Body of pancreas (tissue), 4 donors: ENCODE results near the gene HIP1R. TPM values are rescaled to one million over a fixed set of nuclear protein-coding genes. Genes with fewer than 3 reads are reported as not detected.
A peak's percentile ranks its signal among the peaks of the same experiment; 100 is the strongest.

Experiments used
- ATAC-seq: fragments of 150-250 bp; one replicate; pipeline ENCODE4 v1.9.1; 2016
- DNase-seq, 4 donors: peaks; one replicate each; pipeline ENCODE4 v3.0.0-alpha.2; 2019
- H3K27ac ChIP-seq, 4 donors: fragments of 200-600 bp; sonication (generic); 1 replicate in 3 of 4; 2 replicates in 1 of 4; pipeline versions ENCODE4 v1.5.1 to v1.6.1; 2016 to 2019; ENCODE audit warnings: mild to moderate bottlenecking in 1 of 4, mixed read lengths in 1 of 4, moderate library complexity in 1 of 4
- H3K27me3 ChIP-seq, 2 donors: fragments of 200-600 bp; sonication (generic); one replicate each; pipeline ENCODE4 v1.6.0; 2016; ENCODE audit warnings: mild to moderate bottlenecking in 1 of 2
- H3K36me3 ChIP-seq, 2 donors: fragments of 200-600 bp; sonication (generic); replicated peaks in 1 of 2; 2 replicates each; pipeline ENCODE4 v1.5.1; 2016; ENCODE audit warnings: low read depth in 2 of 2; ENCODE audit not compliant: insufficient read depth in 1 of 2
- H3K4me1 ChIP-seq: fragments of 200-600 bp; sonication (generic); one replicate; pipeline ENCODE4 v1.6.0; 2016
- H3K4me3 ChIP-seq, 2 donors: fragments of 200-600 bp; sonication (generic); 1 replicate in 1 of 2; 2 replicates in 1 of 2; pipeline ENCODE4 v1.5.1; 2016 to 2019
- H3K9me3 ChIP-seq, 3 donors: fragments of 200-600 bp; sonication (generic); 1 replicate in 2 of 3; 2 replicates in 1 of 3; pipeline ENCODE4 v1.5.1; 2016
- CTCF ChIP-seq, 7 experiments: fragments of 450-650 bp in 4 of 7; fragments of 200-600 bp in 3 of 7; sonication (generic) in 3 of 7; IDR thresholded peaks; one replicate each; pipeline ENCODE4 v1.5.1; 2016 to 2019; ENCODE audit warnings: antibody characterized with exemption in 7 of 7
- POLR2A ChIP-seq, 3 donors: fragments of 450-650 bp; IDR thresholded peaks; one replicate each; pipeline ENCODE4 v1.6.1; 2016; ENCODE audit warnings: antibody characterized with exemption in 3 of 3, mild to moderate bottlenecking in 2 of 3
- WGBS, 2 donors: methylation state at CpG; one replicate each; pipeline ENCODE4 v1.1.5; 2017; 5-methylcytosine and 5-hydroxymethylcytosine counted together
- intact Hi-C: fragments of 100-400 bp; cut with DNase I; formaldehyde crosslinking; loops from one replicate; pipeline ENCODE4 v1.15.1; 2023
- total RNA-seq, 2 donors: library from RNA; depleted of rRNA; stranded (reverse); fragments of >200 nt; gene quantifications; one replicate each; pipeline ENCODE4 v1.1.0, GENCODE V29; 2016

The HIP1R gene
- total RNA-seq: 100 to 1,000 TPM; 111 to 183 TPM

GRCh38 chr12:122834921-122835749 is at the start of gene HIP1R:
Gene HIP1R, plus strand, starts transcription at chr12:122835457. Its CDS starts 94 bp downstream, at chr12:122835551.
- H3K4me3 ChIP-seq: peak within 1 kb of the TSS; percentile 19 to 61
- H3K9me3 ChIP-seq: no peaks in the 10 kb centered on the region
- no peaks in the 10 kb centered on the region for H3K36me3 ChIP-seq
- H3K4me1 ChIP-seq: peaks cover 43% of the 10 kb centered on the region
- no peak for TF ChIP-seq CTCF (IDR thresholded peaks at IDR 0.05)
- no peak for TF ChIP-seq POLR2A (IDR thresholded peaks at IDR 0.05)
- DNase-seq (peak; percentile 45 to 69 (median 56)), ATAC-seq (peak; percentile 54)
- H3K27me3 ChIP-seq: no peaks in the 10 kb centered on the region
- peak within 1 kb of the TSS; percentile 68 to 93 (median 83) for H3K27ac ChIP-seq
- 0 to 1% methylated on average over 3 to 39 of the region's 85 CpGs for WGBS, 2 donors
- intact Hi-C loops: no loop called here

- ATAC-seq (no peak), DNase-seq (no peak)
- H3K27ac ChIP-seq: no peak overlapping the region
- no peaks in the 10 kb centered on the region for H3K27me3 ChIP-seq
- intact Hi-C loops: loop anchor here (5.0 kb wide), 1 partner anchor 167 kb away; no protein-coding TSS in a partner anchor
- no peaks in the 10 kb centered on the region for H3K36me3 ChIP-seq
- H3K4me3 ChIP-seq: no peak overlapping the region
- TF ChIP-seq CTCF (IDR thresholded peaks at IDR 0.05) (no peak), POLR2A (IDR thresholded peaks at IDR 0.05) (no peak)
- no peaks in the 10 kb centered on the region for H3K9me3 ChIP-seq
- WGBS, 2 donors: 69 to 72% methylated on average over 7 of the region's 7 CpGs
- H3K4me1 ChIP-seq: no peaks in the 10 kb centered on the region
These were observed 49.8 kb upstream of the HIP1R start for GRCh38 chr12:122785503-122785902.

- Histone ChIP-seq H3K4me1 (peaks cover under 1% of the 10 kb centered on the region), H3K27me3 (no peaks in the 10 kb centered on the region), H3K27ac (no peak overlapping the region), H3K9me3 (no peaks in the 10 kb centered on the region), H3K36me3 (no peaks in the 10 kb centered on the region), H3K4me3 (no peak overlapping the region)
- no peak for ATAC-seq
- whole genome bisulfite sequencing, 2 donors: 66 to 69% methylated on average over 4 of the region's 4 CpGs
- intact Hi-C loops: loop anchor here (5.0 kb wide), 1 partner anchor 164 kb away; no protein-coding TSS in a partner anchor
- DNase-seq: no peak
- TF ChIP-seq CTCF (IDR thresholded peaks at IDR 0.05): no peak
- no peak for TF ChIP-seq POLR2A (IDR thresholded peaks at IDR 0.05)
These were observed 46.9 kb upstream of the HIP1R start for GRCh38 chr12:122788387-122788786.

- Histone ChIP-seq H3K4me1 (peaks cover 7% of the 10 kb centered on the region), H3K27ac (no peak overlapping the region), H3K4me3 (no peak overlapping the region), H3K9me3 (no peaks in the 10 kb centered on the region), H3K36me3 (no peaks in the 10 kb centered on the region), H3K27me3 (no peaks in the 10 kb centered on the region)
- WGBS, 2 donors: 77 to 81% methylated on average over 5 of the region's 5 CpGs
- ATAC-seq (no peak), DNase-seq (no peak)
- intact Hi-C loops: loop anchor here (5.0 kb wide), 2 partner anchors 58 to 163 kb away; no protein-coding TSS in a partner anchor
- TF ChIP-seq POLR2A (IDR thresholded peaks at IDR 0.05) (no peak), CTCF (IDR thresholded peaks at IDR 0.05) (no peak)
These were observed 45.6 kb upstream of the HIP1R start for GRCh38 chr12:122789637-122790036.
